MV-4-11 (cell line): ENCODE data around the gene SLC39A8.

Experiments
- DNase-seq: peaks from one replicate; lab custom pipeline; 2025; lab: John Stamatoyannopoulos, UW

SLC39A8 gene

GRCh38 chr4:102339018-102339417, 6.3 kb downstream of the SLC39A8 start:
- DNase-seq: no peak

GRCh38 chr4:102338405-102338804, 6.9 kb downstream of the SLC39A8 start:
- peak; percentile 5 for DNase-seq

GRCh38 chr4:102335616-102336015, 9.7 kb downstream of the SLC39A8 start:
- no peak for DNase-seq

GRCh38 chr4:102334624-102335023, 10.7 kb downstream of the SLC39A8 start:
- DNase-seq: no peak

- DNase-seq: no peak
Measured at GRCh38 chr4:102333787-102334186, 11.5 kb downstream of the SLC39A8 start.

GRCh38 chr4:102328045-102328444, 17.2 kb downstream of the SLC39A8 start:
- DNase-seq: no peak

- DNase-seq: no peak
Measured at GRCh38 chr4:102326951-102327350, 18.3 kb downstream of the SLC39A8 start.

GRCh38 chr4:102324730-102325129, 20.6 kb downstream of the SLC39A8 start:
- DNase-seq: peak; percentile 3

- DNase-seq: no peak
Measured at GRCh38 chr4:102322736-102323135, 22.5 kb downstream of the SLC39A8 start.

- no peak for DNase-seq
Measured at GRCh38 chr4:102321260-102321995, 23.9 kb downstream of the SLC39A8 start.

- no peak for DNase-seq
Measured at GRCh38 chr4:102319594-102319993, 25.7 kb downstream of the SLC39A8 start.

- DNase-seq: no peak
Measured at GRCh38 chr4:102318526-102318925, 26.8 kb downstream of the SLC39A8 start.

GRCh38 chr4:102318105-102318504, 27.2 kb downstream of the SLC39A8 start:
- no peak for DNase-seq

GRCh38 chr4:102317459-102317858, 27.8 kb downstream of the SLC39A8 start:
- no peak for DNase-seq

GRCh38 chr4:102316585-102316984, 28.7 kb downstream of the SLC39A8 start:
- peak; percentile 3 for DNase-seq

- DNase-seq: no peak
Measured at GRCh38 chr4:102315532-102315931, 29.8 kb downstream of the SLC39A8 start.

GRCh38 chr4:102312417-102312816, 32.9 kb downstream of the SLC39A8 start:
- no peak for DNase-seq

GRCh38 chr4:102311912-102312311, 33.4 kb downstream of the SLC39A8 start:
- no peak for DNase-seq

- DNase-seq: no peak
Measured at GRCh38 chr4:102311407-102311806, 33.9 kb downstream of the SLC39A8 start.

- DNase-seq: peak; percentile 27
Measured at GRCh38 chr4:102308032-102308799, 37.1 kb downstream of the SLC39A8 start.

GRCh38 chr4:102305666-102306065, 39.6 kb downstream of the SLC39A8 start:
- no peak for DNase-seq

GRCh38 chr4:102302762-102303161, 42.5 kb downstream of the SLC39A8 start:
- no peak for DNase-seq

- no peak for DNase-seq
Measured at GRCh38 chr4:102301167-102301566, 44.1 kb downstream of the SLC39A8 start.
